Colonic mucosa (tissue), 4 donors: Measurements from ENCODE around the gene ZNF335. TPM values are rescaled to one million over a fixed set of nuclear protein-coding genes. Genes with fewer than 3 reads are reported as not detected.

Experiments used
- DNase-seq: peaks from one replicate; pipeline ENCODE4 v3.0.0-alpha.2; 2020
- H3K27ac ChIP-seq: fragments of 200-600 bp; one replicate; pipeline ENCODE4 v1.8.0; 2021
- H3K27me3 ChIP-seq: fragments of 200-600 bp; one replicate; pipeline ENCODE4 v1.8.0; 2021
- H3K36me3 ChIP-seq: fragments of 200-600 bp; one replicate; pipeline ENCODE4 v1.8.0; 2021
- H3K4me1 ChIP-seq: fragments of 200-600 bp; one replicate; pipeline ENCODE4 v1.8.0; 2021; ENCODE audit warnings: mild to moderate bottlenecking
- H3K4me3 ChIP-seq: fragments of 200-600 bp; one replicate; pipeline ENCODE4 v1.8.0; 2021
- H3K9ac ChIP-seq, 2 donors: one replicate each; pipeline ENCODE4 v1.7.0; 2013; ENCODE audit warnings: control low read depth in 2 of 2, low read depth in 2 of 2, low read length in 2 of 2
- H3K9me3 ChIP-seq: fragments of 200-600 bp; one replicate; pipeline ENCODE4 v1.8.0; 2021
- intact Hi-C: fragments of 100-400 bp; cut with DNase I; formaldehyde crosslinking; loops from one replicate; pipeline ENCODE4 v1.14.1; 2022
- total RNA-seq, 2 donors: library from RNA; stranded (reverse); fragmentation: NEBNext Ultra II Directional in 1 of 2; extraction: Animal tissue kit (Norgen Biotek cat#: 25700) in 1 of 2; gene quantifications; one replicate each; pipeline ENCODE4 v1.2.1, GENCODE V29; 2021
- TF ChIP-seq, protein P1 (sequence below): fragments of 200-600 bp; IDR thresholded peaks from one replicate; pipeline ENCODE4 v1.8.0; 2022; ENCODE audit warnings: antibody characterized with exemption, mild to moderate bottlenecking
- donor health status: healthy.
- donor health status: DM: no; HTN: no; CAD: no.
- donor health status: DM: no; HTN: no; CAD: no.

Gene ZNF335
- total RNA-seq, 2 donors from 2014 or later = 11.3 to 22.1 TPM

DNA sequence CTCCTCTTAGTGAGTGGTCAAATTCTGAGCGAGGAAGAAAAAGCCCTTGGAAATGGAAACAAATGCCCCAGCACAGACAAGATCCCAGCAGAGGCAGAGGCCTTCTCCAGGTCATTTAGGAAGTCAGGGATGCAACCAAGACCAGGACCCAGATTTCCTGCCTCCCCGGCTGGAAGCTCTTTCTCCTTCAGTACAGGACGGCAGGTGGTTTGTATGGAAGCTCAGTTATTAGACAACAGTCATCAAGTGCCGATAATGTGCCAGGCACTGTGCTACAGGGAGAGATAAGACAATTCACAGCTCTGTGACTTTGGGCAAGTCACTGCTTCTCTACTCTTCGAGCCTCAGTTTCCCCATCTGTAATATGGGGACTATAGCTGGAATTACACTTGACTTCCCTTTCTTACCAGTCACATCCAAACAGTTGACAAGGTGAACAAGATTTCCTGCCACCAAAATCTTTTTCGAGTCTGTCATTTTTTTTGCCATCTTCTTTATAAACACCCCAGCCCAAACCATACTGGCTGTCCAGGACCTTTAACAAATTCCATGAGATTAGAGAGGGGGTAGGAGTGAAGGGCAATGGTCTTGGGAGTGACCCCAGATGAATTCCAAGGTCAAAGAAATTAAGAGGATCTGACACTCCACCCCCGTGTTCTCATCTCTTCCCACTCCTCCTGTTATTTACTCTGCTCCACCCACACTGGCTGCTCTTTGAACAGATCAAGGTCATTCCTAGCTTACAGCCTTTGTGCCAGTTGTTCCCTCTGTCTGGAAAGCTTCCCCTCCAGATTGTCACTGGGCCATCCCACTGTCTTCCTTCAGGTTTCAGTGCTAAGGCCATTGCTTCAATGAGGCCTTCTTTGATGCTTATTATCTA, 42.8 kb upstream of the ZNF335 start:
- no peak for DNase-seq
- TF ChIP-seq, protein P1, sequence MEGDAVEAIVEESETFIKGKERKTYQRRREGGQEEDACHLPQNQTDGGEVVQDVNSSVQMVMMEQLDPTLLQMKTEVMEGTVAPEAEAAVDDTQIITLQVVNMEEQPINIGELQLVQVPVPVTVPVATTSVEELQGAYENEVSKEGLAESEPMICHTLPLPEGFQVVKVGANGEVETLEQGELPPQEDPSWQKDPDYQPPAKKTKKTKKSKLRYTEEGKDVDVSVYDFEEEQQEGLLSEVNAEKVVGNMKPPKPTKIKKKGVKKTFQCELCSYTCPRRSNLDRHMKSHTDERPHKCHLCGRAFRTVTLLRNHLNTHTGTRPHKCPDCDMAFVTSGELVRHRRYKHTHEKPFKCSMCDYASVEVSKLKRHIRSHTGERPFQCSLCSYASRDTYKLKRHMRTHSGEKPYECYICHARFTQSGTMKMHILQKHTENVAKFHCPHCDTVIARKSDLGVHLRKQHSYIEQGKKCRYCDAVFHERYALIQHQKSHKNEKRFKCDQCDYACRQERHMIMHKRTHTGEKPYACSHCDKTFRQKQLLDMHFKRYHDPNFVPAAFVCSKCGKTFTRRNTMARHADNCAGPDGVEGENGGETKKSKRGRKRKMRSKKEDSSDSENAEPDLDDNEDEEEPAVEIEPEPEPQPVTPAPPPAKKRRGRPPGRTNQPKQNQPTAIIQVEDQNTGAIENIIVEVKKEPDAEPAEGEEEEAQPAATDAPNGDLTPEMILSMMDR = no peak
- intact Hi-C loops = no loop called here
- Histone ChIP-seq H3K4me3 (no peak overlapping the region), H3K36me3 (no peaks in the 10 kb centered on the region), H3K27ac (no peak overlapping the region), H3K4me1 (peaks cover 4% of the 10 kb centered on the region), H3K9me3 (no peaks in the 10 kb centered on the region), H3K27me3 (peaks cover 38% of the 10 kb centered on the region), H3K9ac (no peak overlapping the region)

DNA sequence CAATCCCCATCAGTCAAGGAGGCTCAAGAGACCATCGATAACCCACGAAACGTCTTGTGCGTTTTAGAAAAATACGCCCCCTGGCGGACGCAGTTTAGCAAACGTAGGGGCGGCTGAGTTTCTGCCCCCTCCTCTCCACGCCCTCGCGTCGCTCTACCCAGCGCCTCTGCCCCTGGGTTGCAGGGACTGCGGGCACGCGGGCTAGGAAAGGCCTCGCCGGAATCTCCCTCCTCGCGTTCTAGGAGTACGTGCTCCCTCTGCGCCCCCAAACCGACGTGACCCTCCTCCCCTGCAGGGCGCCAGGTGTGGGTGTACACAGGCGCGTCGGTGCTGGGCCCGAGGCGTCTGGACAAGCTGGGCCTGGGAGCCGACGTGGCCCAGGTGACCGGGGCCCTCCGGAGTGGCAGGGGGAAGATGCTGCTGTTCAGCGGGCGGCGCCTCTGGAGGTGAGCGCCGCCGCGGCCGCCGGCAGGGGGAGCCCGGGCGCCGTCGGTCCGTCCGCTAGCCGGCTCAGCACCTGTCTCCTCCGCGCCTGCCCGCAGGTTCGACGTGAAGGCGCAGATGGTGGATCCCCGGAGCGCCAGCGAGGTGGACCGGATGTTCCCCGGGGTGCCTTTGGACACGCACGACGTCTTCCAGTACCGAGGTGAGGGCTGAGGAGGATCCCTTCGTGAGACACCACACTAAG, 42.0 kb upstream of the ZNF335 start:
- peaks cover 40% of the 10 kb centered on the region for H3K27me3 ChIP-seq
- peak; percentile 56 for DNase-seq
- H3K9me3 ChIP-seq = no peaks in the 10 kb centered on the region
- no peak overlapping the region for H3K4me3 ChIP-seq
- intact Hi-C loops = no loop called here
- H3K4me1 ChIP-seq = peaks cover 4% of the 10 kb centered on the region
- H3K9ac ChIP-seq = no peak overlapping the region
- H3K36me3 ChIP-seq = no peaks in the 10 kb centered on the region
- TF ChIP-seq, protein P1 = peak; percentile 81
- H3K27ac ChIP-seq = no peak overlapping the region

DNA sequence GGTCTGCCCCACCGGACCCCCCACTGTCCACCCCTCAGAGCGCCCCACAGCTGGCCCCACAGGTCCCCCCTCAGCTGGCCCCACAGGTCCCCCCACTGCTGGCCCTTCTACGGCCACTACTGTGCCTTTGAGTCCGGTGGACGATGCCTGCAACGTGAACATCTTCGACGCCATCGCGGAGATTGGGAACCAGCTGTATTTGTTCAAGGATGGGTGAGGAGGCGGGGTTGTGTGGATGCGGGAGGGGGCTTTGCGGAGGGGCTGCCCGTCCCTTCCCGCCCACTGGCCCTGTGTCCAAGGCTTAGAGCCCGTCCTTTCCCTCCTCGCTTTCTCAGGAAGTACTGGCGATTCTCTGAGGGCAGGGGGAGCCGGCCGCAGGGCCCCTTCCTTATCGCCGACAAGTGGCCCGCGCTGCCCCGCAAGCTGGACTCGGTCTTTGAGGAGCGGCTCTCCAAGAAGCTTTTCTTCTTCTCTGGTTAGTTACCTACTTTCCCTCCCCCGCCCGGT, 41.4 kb upstream of the ZNF335 start:
- Histone ChIP-seq H3K9me3 (no peaks in the 10 kb centered on the region), H3K9ac (no peak overlapping the region), H3K4me3 (no peak overlapping the region), H3K4me1 (peaks cover 4% of the 10 kb centered on the region), H3K27me3 (peaks cover 40% of the 10 kb centered on the region), H3K36me3 (no peaks in the 10 kb centered on the region), H3K27ac (no peak overlapping the region)
- DNase-seq = no peak
- TF ChIP-seq, protein P1 = no peak
- intact Hi-C loops = no loop called here

DNA sequence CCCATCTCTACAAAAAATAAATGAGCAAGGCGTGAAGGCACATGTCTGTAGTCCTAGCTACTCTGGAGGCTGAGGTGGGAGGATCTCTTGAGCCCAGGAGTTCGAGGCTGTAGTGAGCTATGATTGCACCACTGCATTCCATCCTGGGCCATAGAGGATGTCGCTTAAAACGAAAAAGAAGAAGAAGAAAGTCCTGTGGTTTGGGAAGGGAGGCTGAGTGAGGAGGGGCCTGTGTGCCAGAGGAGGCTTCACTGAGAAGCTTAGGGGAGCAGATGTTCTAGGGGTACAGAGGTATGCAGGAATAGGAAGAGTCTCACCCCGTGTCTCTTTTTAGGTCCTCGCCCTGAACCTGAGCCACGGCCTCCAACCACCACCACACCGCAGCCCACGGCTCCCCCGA, 40.9 kb upstream of the ZNF335 start:
- Histone ChIP-seq H3K27ac (no peak overlapping the region), H3K4me3 (no peak overlapping the region), H3K4me1 (peaks cover 4% of the 10 kb centered on the region), H3K9ac (no peak overlapping the region), H3K9me3 (no peaks in the 10 kb centered on the region), H3K27me3 (peaks cover 40% of the 10 kb centered on the region), H3K36me3 (no peaks in the 10 kb centered on the region)
- DNase-seq = no peak
- intact Hi-C loops = no loop called here
- TF ChIP-seq, protein P1 = no peak

DNA sequence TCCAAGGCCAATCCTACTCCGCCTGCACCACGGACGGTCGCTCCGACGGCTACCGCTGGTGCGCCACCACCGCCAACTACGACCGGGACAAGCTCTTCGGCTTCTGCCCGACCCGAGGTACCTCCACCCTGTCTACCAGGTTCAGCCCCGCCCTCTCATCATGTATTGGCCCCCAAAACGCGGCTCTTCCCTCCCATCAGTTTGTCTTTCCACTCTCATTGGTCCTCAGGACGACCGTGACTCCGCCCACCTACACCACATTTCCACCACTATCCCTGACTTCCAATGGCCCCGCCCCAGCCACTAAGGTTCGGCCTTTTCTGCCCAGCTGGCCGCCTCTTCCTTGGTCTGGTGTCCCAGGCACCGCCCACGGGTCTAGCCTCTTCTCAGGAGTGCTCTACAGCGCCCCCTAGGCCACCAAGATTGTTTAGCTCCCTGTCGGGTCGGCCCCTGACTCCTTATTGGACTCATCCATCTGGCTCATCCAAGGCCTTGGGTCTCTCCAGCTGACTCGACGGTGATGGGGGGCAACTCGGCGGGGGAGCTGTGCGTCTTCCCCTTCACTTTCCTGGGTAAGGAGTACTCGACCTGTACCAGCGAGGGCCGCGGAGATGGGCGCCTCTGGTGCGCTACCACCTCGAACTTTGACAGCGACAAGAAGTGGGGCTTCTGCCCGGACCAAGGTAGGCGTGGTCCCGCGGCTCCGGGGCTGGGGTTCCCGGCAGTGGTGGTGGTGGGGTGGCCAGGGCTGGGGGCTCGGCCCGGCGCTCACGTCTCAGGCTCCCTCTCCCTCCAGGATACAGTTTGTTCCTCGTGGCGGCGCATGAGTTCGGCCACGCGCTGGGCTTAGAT, 39.9 kb upstream of the ZNF335 start:
- Histone ChIP-seq H3K27ac (no peak overlapping the region), H3K9ac (no peak overlapping the region), H3K4me3 (no peak overlapping the region), H3K4me1 (peaks cover 4% of the 10 kb centered on the region), H3K9me3 (no peaks in the 10 kb centered on the region), H3K36me3 (no peaks in the 10 kb centered on the region), H3K27me3 (peaks cover 40% of the 10 kb centered on the region)
- intact Hi-C loops = no loop called here
- TF ChIP-seq, protein P1 = no peak
- DNase-seq = peak; percentile 64
